Ishikawa (cell line): ENCODE measurements around the gene MAGEA12.

Source experiments
- EGR1 ChIP-seq: IDR thresholded peaks from 2 replicates; pipeline ENCODE4 v1.6.1; 2012
- MAX ChIP-seq: IDR thresholded peaks from 2 replicates; pipeline ENCODE4 v1.6.1; 2012
- NFIC ChIP-seq: IDR thresholded peaks from 2 replicates; pipeline ENCODE4 v1.6.1; 2012
- REST ChIP-seq: IDR thresholded peaks from 2 replicates; pipeline ENCODE4 v1.6.1; 2012; ENCODE audit warnings: low read depth, mild to moderate bottlenecking
- TCF12 ChIP-seq: IDR thresholded peaks from 2 replicates; pipeline ENCODE4 v1.6.1; 2012; ENCODE audit warnings: low read depth
- TEAD4 ChIP-seq: IDR thresholded peaks from 2 replicates; pipeline ENCODE4 v1.6.1; 2012
- YY1 ChIP-seq: IDR thresholded peaks from 2 replicates; pipeline ENCODE4 v1.6.1; 2012; ENCODE audit warnings: low read depth
- ZBTB7A ChIP-seq: IDR thresholded peaks from 2 replicates; pipeline ENCODE4 v1.6.1; 2012; ENCODE audit warnings: low read depth

- TF ChIP-seq MAX (peak; percentile 37; the same call in 1 of the 2 replicates), YY1 (peak; percentile 28; the same call in 1 of the 2 replicates), EGR1 (no peak), NFIC (no peak), REST (no peak), TEAD4 (no peak), TCF12 (no peak), ZBTB7A (no peak)
Measured at GRCh38 chrX:152733261-152733975, at the start of gene MAGEA12, which contains the start of gene CSAG1.
